ENCODE measurements around the gene MRPL50. TPM values are rescaled to one million over a fixed set of nuclear protein-coding genes. Genes with fewer than 3 reads are reported as not detected.

Gene MRPL50
- polyA plus RNA-seq, 1 experiment = 3.9 TPM

DNA sequence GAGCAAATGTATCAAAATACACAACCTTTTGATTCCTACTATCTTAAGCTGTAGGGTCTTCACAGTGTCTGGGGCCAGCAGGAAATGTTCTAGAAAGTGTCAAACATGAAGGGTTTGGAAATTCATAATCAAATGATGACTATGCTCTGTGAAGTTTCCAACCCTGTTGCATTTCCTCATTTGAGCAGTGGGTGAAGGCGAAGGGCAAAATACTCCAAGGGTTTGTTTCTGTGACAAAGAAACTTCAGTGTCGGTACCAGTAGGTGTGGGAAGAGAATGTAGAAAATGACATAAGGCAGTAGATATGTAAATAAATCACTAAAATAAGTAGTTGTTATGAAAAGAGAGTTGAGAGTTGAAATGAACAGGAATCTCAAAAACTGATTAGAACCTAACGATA, 36.6 kb upstream of the MRPL50 start:
- no peak for DNase-seq (ENCODE audit: low read depth)
- Histone ChIP-seq H3K36me3 (ENCODE audit: control insufficient read depth, insufficient read depth, low read length) (no peaks in the 10 kb centered on the region), H3K4me3 (ENCODE audit: low read depth, low read length) (no peak overlapping the region), H3K27me3 (ENCODE audit: control insufficient read depth, insufficient read depth, low read length) (peaks cover 2% of the 10 kb centered on the region; the same call in 1 of the 2 replicates)
- ChIA-PET CTCF (interaction anchor here (0.7 to 1.2 kb wide), 2 partner anchors 9 to 16 kb away, joined by 3 to 4 read pairs; no protein-coding TSS in a partner anchor), POLR2A (no interaction called here)
- TF ChIP-seq, protein P1, sequence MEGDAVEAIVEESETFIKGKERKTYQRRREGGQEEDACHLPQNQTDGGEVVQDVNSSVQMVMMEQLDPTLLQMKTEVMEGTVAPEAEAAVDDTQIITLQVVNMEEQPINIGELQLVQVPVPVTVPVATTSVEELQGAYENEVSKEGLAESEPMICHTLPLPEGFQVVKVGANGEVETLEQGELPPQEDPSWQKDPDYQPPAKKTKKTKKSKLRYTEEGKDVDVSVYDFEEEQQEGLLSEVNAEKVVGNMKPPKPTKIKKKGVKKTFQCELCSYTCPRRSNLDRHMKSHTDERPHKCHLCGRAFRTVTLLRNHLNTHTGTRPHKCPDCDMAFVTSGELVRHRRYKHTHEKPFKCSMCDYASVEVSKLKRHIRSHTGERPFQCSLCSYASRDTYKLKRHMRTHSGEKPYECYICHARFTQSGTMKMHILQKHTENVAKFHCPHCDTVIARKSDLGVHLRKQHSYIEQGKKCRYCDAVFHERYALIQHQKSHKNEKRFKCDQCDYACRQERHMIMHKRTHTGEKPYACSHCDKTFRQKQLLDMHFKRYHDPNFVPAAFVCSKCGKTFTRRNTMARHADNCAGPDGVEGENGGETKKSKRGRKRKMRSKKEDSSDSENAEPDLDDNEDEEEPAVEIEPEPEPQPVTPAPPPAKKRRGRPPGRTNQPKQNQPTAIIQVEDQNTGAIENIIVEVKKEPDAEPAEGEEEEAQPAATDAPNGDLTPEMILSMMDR (IDR thresholded peaks at IDR 0.05; ENCODE audit: insufficient read depth, low read depth, low read length) = no peak

DNA sequence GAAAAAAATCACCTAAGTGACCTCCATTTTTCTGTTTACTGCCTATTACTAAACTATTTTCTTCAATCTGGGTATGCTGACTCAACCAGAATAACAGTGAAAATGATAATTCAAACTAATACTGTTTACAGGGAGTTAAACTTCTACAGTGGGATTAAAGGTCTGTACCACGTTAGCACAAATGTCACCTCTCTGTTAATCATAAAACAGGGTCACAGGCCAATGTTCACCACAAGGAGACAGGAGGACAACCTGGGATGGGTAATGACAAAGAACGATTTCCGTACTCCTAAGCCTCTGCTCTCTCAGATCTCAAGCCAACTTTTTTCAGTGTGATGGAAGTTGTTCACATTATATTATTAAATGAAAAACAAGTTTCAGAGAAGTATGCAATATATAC, 34.8 kb upstream of the MRPL50 start:
- CTCF ChIA-PET = no interaction called here
- TF ChIP-seq, protein P1 (IDR thresholded peaks at IDR 0.05; ENCODE audit: insufficient read depth, low read depth, low read length) = no peak
- POLR2A ChIA-PET = no interaction called here
- DNase-seq (ENCODE audit: low read depth) = no peak
- Histone ChIP-seq H3K27me3 (ENCODE audit: control insufficient read depth, insufficient read depth, low read length) (peaks cover 2% of the 10 kb centered on the region; the same call in 1 of the 2 replicates), H3K36me3 (ENCODE audit: control insufficient read depth, insufficient read depth, low read length) (no peaks in the 10 kb centered on the region), H3K4me3 (ENCODE audit: low read depth, low read length) (no peak overlapping the region)

DNA sequence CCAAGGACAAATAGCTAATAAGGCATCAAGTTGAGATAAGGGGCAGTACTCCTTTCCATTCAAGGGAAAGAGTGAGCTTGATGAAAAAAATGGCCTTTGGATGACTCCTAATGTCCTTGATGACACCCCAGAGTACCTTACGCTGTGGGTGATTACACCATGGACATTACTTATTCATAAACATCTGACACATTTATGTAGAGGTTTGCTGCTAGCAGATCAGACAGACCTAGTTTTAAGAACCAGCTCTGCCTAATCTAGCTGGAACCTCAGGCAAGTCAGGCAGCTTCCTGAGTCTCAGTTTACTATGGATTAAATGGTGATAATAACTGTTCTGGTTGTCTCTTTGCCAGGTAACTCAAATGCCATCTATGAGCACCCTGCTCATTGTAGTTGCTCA, 34.3 kb upstream of the MRPL50 start:
- no peak for DNase-seq (ENCODE audit: low read depth)
- ChIA-PET POLR2A (no interaction called here), CTCF (interaction anchor here (0.6 to 2.5 kb wide), 2 partner anchors 16 to 1285 kb away, joined by 3 to 15 read pairs; no protein-coding TSS in a partner anchor)

DNA sequence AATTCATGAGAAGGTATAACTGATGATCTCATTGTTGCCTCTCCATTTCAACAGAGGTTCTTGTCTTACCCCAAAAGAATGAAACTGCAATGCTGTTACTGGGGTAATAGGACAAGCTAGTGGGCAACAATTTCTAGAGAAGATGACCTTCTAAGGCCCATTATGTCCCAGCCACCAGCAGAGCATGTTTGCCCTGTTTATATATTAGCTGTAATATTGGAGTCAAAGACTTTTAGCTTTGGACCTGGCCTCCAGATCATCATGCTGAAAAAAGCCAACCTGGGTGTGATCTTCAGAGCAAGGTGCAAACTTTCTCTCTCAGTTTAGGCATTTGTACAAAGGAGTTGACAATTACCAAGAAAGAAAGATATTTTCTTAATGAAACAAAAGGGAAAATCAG, 33.8 kb upstream of the MRPL50 start:
- no peak for DNase-seq (ENCODE audit: low read depth)
- H3K27me3 ChIP-seq (ENCODE audit: control insufficient read depth, insufficient read depth, low read length) = peaks cover under 1% of the 10 kb centered on the region; the same call in 1 of the 2 replicates
- POLR2A ChIA-PET = no interaction called here
- TF ChIP-seq, protein P1 (IDR thresholded peaks at IDR 0.05; ENCODE audit: insufficient read depth, low read depth, low read length) = no peak
- no peak overlapping the region for H3K4me3 ChIP-seq (ENCODE audit: low read depth, low read length)
- CTCF ChIA-PET = interaction anchor here (0.6 to 2.5 kb wide), 2 partner anchors 17 to 1284 kb away, joined by 3 to 15 read pairs; no protein-coding TSS in a partner anchor
- no peaks in the 10 kb centered on the region for H3K36me3 ChIP-seq (ENCODE audit: control insufficient read depth, insufficient read depth, low read length)

More for the DNA sequence above, 34.3 kb upstream of the MRPL50 start:
- Histone ChIP-seq H3K27me3 (ENCODE audit: control insufficient read depth, insufficient read depth, low read length) (peaks cover 2% of the 10 kb centered on the region; the same call in 1 of the 2 replicates), H3K36me3 (ENCODE audit: control insufficient read depth, insufficient read depth, low read length) (no peaks in the 10 kb centered on the region), H3K4me3 (ENCODE audit: low read depth, low read length) (no peak overlapping the region)
- TF ChIP-seq, protein P1 (IDR thresholded peaks at IDR 0.05; ENCODE audit: insufficient read depth, low read depth, low read length) = no peak

DNA sequence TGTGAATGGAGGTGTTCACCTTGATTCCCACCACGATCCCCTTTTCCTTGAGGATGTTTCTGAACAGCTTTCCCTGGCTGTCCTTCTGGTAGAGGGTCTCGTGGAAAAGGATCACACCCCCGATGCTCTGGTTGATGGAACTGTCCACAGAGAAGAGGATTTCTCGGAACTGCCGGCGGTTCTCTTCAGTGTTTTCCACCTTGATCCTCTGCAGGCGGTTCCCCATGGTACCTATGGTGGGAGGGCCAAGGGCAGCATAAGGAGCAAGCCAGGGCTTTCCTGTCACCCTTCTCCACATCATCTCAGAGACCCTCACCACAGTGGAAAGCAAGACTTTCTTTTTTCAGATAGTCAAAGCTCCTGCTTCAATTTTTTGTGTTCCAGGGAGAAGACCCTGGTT, 31.3 kb upstream of the MRPL50 start:
- CTCF ChIA-PET = no interaction called here
- Histone ChIP-seq H3K36me3 (ENCODE audit: control insufficient read depth, insufficient read depth, low read length) (no peaks in the 10 kb centered on the region), H3K4me3 (ENCODE audit: low read depth, low read length) (no peak overlapping the region), H3K27me3 (ENCODE audit: control insufficient read depth, insufficient read depth, low read length) (no peaks in the 10 kb centered on the region; the same call in none of the 2 replicates)
- TF ChIP-seq, protein P1 (IDR thresholded peaks at IDR 0.05; ENCODE audit: insufficient read depth, low read depth, low read length) = no peak
- no peak for DNase-seq (ENCODE audit: low read depth)
- POLR2A ChIA-PET = no interaction called here

Data from BJ (cell line).